K562 (cell line): ENCODE data around the gene ATP8B4. TPM values are rescaled to one million over a fixed set of nuclear protein-coding genes. Genes with fewer than 3 reads are reported as not detected.

Experiments used
- CTBP1 ChIP-seq: fragments of 450-650 bp; IDR thresholded peaks from 2 replicates; pipeline ENCODE4 v1.6.1; 2016; ENCODE audit warnings: borderline replicate concordance
- CXXC5 ChIP-seq: fragments of 250-450 bp; sonication (Bioruptor Pico); IDR thresholded peaks from 2 replicates; pipeline ENCODE4 v1.8.0; 2022; ENCODE audit warnings: inconsistent platforms, mild to moderate bottlenecking, moderate library complexity
- FOXK1 ChIP-seq: sonication (generic); formaldehyde crosslinking; IDR thresholded peaks from 2 replicates; pipeline ENCODE4 v1.8.0; 2022; ENCODE audit warnings: missing genetic modification reagents, mild to moderate bottlenecking, borderline replicate concordance
- JUN ChIP-seq, 2 experiments: sonication (generic) in 1 of 2; formaldehyde crosslinking in 1 of 2; IDR thresholded peaks; 2 replicates each; pipeline versions ENCODE4 v1.6.1 to v1.8.0; 2012 to 2022; ENCODE audit warnings: borderline replicate concordance in 2 of 2, mild to moderate bottlenecking in 2 of 2, improper control_type of control experiment in 1 of 2, low read depth in 1 of 2, low read length in 1 of 2, missing genetic modification reagents in 1 of 2
- KLF10 ChIP-seq: fragments of 250-450 bp; sonication (Bioruptor Pico); IDR thresholded peaks from 2 replicates; pipeline ENCODE4 v1.6.1; 2021; ENCODE audit warnings: matching md5 sums
- SNRNP70 ChIP-seq: fragments of 200-400 bp; formaldehyde crosslinking; optimal IDR thresholded peaks from 2 replicates; pipeline ENCODE3; 2017; ENCODE audit warnings: low read depth, low read length
- STAG1 ChIP-seq: sonication (generic); formaldehyde crosslinking; IDR thresholded peaks from 2 replicates; pipeline ENCODE4 v1.5.0; 2020; ENCODE audit warnings: missing genetic modification reagents, borderline replicate concordance
- polyA plus RNA-seq, 8 experiments: library from polyadenylated mRNA; depleted of rRNA in 4 of 8; stranded (reverse) in 5 of 8; unstranded in 3 of 8; fragments of >200 nt; fragmentation: Nextera tagmentation in 2 of 8; fragmentation: Illumina TruSeq in 1 of 8; extraction: Ambion mirVana in 2 of 8; extraction: Trizol in 1 of 8; gene quantifications; 2 replicates each; pipeline versions ENCODE4 v1.2.1 to v1.2.3, GENCODE V29; 2011 to 2014; ENCODE audit warnings: inconsistent platforms in 1 of 8, missing spikeins in 1 of 8
- total RNA-seq, 7 experiments: library from RNA; depleted of rRNA in 6 of 7; stranded (reverse); fragments of >200 nt in 6 of 7; fragmentation: Illumina TruSeq in 2 of 7; extraction: Trizol in 2 of 7; gene quantifications; 2 replicates each; pipeline versions ENCODE4 v1.2.1 to v1.2.3, GENCODE V29; 2011 to 2021; ENCODE audit warnings: low replicate concordance in 1 of 7
- TF ChIP-seq, protein P1 (sequence below): fragments of 450-650 bp; formaldehyde crosslinking; IDR thresholded peaks from 2 replicates; pipeline ENCODE4 v1.4.0; 2020; ENCODE audit warnings: mild to moderate bottlenecking, moderate library complexity
- TF ChIP-seq, protein P2 (sequence below): fragments of 450-650 bp; formaldehyde crosslinking; IDR thresholded peaks from 2 replicates; pipeline ENCODE4 v1.4.0; 2020; ENCODE audit warnings: mild to moderate bottlenecking
- TF ChIP-seq, protein P3 (sequence below), 3 experiments: IDR thresholded peaks in 2 of 3; conservative IDR thresholded peaks in 1 of 3; 2 replicates each; pipeline ENCODE4 v1.5.1; 2011 to 2012; ENCODE audit warnings: low read length in 3 of 3, mild to moderate bottlenecking in 3 of 3, control low read depth in 2 of 3, improper control_type of control experiment in 1 of 3, inconsistent platforms in 1 of 3, low read depth in 1 of 3, mixed read lengths in 1 of 3, moderate library complexity in 1 of 3; ENCODE audit not compliant: insufficient read depth in 2 of 3
- TF ChIP-seq, protein P4 (sequence below): fragments of 450-650 bp; formaldehyde crosslinking; IDR thresholded peaks from 2 replicates; pipeline ENCODE4 v1.4.0; 2022; ENCODE audit warnings: missing genetic modification characterization
- TF ChIP-seq, protein P5 (sequence below): fragments of 450-650 bp; IDR thresholded peaks from 2 replicates; pipeline ENCODE4 v1.7.1; 2018; ENCODE audit warnings: mild to moderate bottlenecking, low read depth; ENCODE audit not compliant: partially characterized antibody
- TF ChIP-seq, protein P6 (sequence below): sonication (generic); formaldehyde crosslinking; IDR thresholded peaks from 2 replicates; pipeline ENCODE4 v1.9.0; 2022; ENCODE audit warnings: mild to moderate bottlenecking, missing genetic modification reagents
- TF ChIP-seq, protein P7 (sequence below): sonication (generic); formaldehyde crosslinking; IDR thresholded peaks from 2 replicates; pipeline ENCODE4 v1.8.0; 2022; ENCODE audit warnings: missing genetic modification reagents, mild to moderate bottlenecking, moderate library complexity, borderline replicate concordance

The ATP8B4 gene
- total and polyA plus RNA-seq, 9 of the 15 experiments (the other 6 are each of a cell fraction or from before 2014, with no cell fraction given): 0.14 to 2.5 (median 0.44) TPM

DNA sequence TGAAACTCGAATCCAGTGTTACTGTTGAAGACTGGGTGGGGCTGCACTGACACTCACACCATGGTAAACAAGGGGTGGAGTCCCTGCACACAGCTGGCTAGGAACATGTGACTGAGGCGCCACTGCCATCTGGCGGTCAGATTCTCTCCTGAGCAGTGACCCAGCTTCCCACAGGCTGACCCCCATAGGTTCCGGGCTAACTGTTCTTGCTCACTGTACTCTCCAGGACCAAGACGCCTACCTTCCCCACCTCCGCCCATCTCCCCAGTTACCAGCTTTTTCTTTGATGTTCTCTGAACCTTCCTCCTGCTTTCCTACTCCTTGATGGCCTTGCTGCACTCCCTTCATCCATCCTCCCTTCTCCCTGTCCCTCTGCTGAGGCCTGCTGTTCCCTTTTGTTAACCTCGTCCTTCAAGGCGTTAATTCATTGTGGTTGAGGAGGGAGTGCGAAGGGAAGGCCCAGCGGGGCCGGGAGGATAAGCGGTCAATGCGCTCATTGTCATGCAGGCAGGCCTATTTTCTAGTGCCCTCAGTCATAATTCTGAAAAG lies 115.2 kb downstream of the ATP8B4 start (continued):
- TF ChIP-seq, protein P1, sequence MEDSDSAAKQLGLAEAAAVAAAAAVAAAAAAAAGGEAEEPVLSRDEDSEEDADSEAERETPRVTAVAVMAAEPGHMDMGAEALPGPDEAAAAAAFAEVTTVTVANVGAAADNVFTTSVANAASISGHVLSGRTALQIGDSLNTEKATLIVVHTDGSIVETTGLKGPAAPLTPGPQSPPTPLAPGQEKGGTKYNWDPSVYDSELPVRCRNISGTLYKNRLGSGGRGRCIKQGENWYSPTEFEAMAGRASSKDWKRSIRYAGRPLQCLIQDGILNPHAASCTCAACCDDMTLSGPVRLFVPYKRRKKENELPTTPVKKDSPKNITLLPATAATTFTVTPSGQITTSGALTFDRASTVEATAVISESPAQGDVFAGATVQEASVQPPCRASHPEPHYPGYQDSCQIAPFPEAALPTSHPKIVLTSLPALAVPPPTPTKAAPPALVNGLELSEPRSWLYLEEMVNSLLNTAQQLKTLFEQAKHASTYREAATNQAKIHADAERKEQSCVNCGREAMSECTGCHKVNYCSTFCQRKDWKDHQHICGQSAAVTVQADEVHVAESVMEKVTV (CRISPR knock-in tag): peak; percentile 89
- TF ChIP-seq JUN (IDR thresholded peaks at IDR 0.05; ENCODE audit: borderline replicate concordance, low read depth, low read length): no peak
- no peak for TF ChIP-seq JUN (CRISPR knock-in tag; IDR thresholded peaks at IDR 0.05; ENCODE audit: borderline replicate concordance)
- TF ChIP-seq CXXC5: no peak
- TF ChIP-seq CTBP1: peak; percentile 47; the same call in 1 of the 2 replicates
- TF ChIP-seq, protein P2, sequence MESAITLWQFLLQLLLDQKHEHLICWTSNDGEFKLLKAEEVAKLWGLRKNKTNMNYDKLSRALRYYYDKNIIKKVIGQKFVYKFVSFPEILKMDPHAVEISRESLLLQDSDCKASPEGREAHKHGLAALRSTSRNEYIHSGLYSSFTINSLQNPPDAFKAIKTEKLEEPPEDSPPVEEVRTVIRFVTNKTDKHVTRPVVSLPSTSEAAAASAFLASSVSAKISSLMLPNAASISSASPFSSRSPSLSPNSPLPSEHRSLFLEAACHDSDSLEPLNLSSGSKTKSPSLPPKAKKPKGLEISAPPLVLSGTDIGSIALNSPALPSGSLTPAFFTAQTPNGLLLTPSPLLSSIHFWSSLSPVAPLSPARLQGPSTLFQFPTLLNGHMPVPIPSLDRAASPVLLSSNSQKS (CRISPR knock-in tag): no peak
- TF ChIP-seq STAG1: peak; percentile 69; the same call in 1 of the 2 replicates
- TF ChIP-seq, protein P3, sequence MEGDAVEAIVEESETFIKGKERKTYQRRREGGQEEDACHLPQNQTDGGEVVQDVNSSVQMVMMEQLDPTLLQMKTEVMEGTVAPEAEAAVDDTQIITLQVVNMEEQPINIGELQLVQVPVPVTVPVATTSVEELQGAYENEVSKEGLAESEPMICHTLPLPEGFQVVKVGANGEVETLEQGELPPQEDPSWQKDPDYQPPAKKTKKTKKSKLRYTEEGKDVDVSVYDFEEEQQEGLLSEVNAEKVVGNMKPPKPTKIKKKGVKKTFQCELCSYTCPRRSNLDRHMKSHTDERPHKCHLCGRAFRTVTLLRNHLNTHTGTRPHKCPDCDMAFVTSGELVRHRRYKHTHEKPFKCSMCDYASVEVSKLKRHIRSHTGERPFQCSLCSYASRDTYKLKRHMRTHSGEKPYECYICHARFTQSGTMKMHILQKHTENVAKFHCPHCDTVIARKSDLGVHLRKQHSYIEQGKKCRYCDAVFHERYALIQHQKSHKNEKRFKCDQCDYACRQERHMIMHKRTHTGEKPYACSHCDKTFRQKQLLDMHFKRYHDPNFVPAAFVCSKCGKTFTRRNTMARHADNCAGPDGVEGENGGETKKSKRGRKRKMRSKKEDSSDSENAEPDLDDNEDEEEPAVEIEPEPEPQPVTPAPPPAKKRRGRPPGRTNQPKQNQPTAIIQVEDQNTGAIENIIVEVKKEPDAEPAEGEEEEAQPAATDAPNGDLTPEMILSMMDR (IDR thresholded peaks at IDR 0.05 in 2 of 3, conservative IDR thresholded peaks at IDR 0.05 in 1 of 3; ENCODE audit: insufficient read depth in 2 of 3, low read depth in 1 of 3, low read length in 3 of 3): peak; percentile 87 to 94 (median 89)
- no peak for TF ChIP-seq KLF10 (CRISPR knock-in tag)
- TF ChIP-seq SNRNP70: no peak
- TF ChIP-seq, protein P4, sequence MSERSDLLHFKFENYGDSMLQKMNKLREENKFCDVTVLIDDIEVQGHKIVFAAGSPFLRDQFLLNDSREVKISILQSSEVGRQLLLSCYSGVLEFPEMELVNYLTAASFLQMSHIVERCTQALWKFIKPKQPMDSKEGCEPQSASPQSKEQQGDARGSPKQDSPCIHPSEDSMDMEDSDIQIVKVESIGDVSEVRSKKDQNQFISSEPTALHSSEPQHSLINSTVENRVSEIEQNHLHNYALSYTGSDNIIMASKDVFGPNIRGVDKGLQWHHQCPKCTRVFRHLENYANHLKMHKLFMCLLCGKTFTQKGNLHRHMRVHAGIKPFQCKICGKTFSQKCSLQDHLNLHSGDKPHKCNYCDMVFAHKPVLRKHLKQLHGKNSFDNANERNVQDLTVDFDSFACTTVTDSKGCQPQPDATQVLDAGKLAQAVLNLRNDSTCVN: no peak
- TF ChIP-seq, protein P5, sequence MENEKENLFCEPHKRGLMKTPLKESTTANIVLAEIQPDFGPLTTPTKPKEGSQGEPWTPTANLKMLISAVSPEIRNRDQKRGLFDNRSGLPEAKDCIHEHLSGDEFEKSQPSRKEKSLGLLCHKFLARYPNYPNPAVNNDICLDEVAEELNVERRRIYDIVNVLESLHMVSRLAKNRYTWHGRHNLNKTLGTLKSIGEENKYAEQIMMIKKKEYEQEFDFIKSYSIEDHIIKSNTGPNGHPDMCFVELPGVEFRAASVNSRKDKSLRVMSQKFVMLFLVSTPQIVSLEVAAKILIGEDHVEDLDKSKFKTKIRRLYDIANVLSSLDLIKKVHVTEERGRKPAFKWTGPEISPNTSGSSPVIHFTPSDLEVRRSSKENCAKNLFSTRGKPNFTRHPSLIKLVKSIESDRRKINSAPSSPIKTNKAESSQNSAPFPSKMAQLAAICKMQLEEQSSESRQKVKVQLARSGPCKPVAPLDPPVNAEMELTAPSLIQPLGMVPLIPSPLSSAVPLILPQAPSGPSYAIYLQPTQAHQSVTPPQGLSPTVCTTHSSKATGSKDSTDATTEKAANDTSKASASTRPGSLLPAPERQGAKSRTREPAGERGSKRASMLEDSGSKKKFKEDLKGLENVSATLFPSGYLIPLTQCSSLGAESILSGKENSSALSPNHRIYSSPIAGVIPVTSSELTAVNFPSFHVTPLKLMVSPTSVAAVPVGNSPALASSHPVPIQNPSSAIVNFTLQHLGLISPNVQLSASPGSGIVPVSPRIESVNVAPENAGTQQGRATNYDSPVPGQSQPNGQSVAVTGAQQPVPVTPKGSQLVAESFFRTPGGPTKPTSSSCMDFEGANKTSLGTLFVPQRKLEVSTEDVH: no peak
- TF ChIP-seq, protein P6, sequence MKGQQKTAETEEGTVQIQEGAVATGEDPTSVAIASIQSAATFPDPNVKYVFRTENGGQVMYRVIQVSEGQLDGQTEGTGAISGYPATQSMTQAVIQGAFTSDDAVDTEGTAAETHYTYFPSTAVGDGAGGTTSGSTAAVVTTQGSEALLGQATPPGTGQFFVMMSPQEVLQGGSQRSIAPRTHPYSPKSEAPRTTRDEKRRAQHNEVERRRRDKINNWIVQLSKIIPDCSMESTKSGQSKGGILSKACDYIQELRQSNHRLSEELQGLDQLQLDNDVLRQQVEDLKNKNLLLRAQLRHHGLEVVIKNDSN (CRISPR knock-in tag): peak; percentile 86
- TF ChIP-seq, protein P7, sequence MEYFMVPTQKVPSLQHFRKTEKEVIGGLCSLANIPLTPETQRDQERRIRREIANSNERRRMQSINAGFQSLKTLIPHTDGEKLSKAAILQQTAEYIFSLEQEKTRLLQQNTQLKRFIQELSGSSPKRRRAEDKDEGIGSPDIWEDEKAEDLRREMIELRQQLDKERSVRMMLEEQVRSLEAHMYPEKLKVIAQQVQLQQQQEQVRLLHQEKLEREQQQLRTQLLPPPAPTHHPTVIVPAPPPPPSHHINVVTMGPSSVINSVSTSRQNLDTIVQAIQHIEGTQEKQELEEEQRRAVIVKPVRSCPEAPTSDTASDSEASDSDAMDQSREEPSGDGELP (CRISPR knock-in tag): peak; percentile 99
- peak; percentile 88; the same call in 1 of the 2 replicates for TF ChIP-seq FOXK1 (CRISPR knock-in tag)
